Measurements from ENCODE around the gene ADAMTS6. TPM values are rescaled to one million over a fixed set of nuclear protein-coding genes. Genes with fewer than 3 reads are reported as not detected.

ADAMTS6 gene
- total RNA-seq, 2 donors from 2014 or later = 0.12 to 0.77 TPM

- intact Hi-C loops (cut with DNase I) = no loop called here
- Histone ChIP-seq H3K9me3 (no peaks in the 10 kb centered on the region), H3K9ac (ENCODE audit: low read depth in 2 of 2, low read length in 2 of 2) (no peak overlapping the region), H3K27ac (no peak overlapping the region), H3K36me3 (no peaks in the 10 kb centered on the region), H3K4me3 (no peak overlapping the region), H3K4me1 (no peaks in the 10 kb centered on the region), H3K27me3 (no peaks in the 10 kb centered on the region)
- DNase-seq = no peak
- no peak for TF ChIP-seq CTCF (IDR thresholded peaks at IDR 0.05)
Measured at GRCh38 chr5:65194871-65195270, 286.8 kb downstream of the ADAMTS6 start.

- Histone ChIP-seq H3K4me1 (no peaks in the 10 kb centered on the region), H3K27ac (no peak overlapping the region), H3K27me3 (no peaks in the 10 kb centered on the region), H3K4me3 (no peak overlapping the region), H3K36me3 (no peaks in the 10 kb centered on the region), H3K9me3 (no peaks in the 10 kb centered on the region), H3K9ac (ENCODE audit: low read depth in 2 of 2, low read length in 2 of 2) (no peak overlapping the region)
- no peak for DNase-seq
- no peak for TF ChIP-seq CTCF (IDR thresholded peaks at IDR 0.05)
- intact Hi-C loops (cut with DNase I) = no loop called here
Measured at GRCh38 chr5:65192331-65192730, 289.4 kb downstream of the ADAMTS6 start.

GRCh38 chr5:65191554-65192135 lies 290.1 kb downstream of the ADAMTS6 start:
- Histone ChIP-seq H3K36me3 (no peaks in the 10 kb centered on the region), H3K4me1 (no peaks in the 10 kb centered on the region), H3K27ac (no peak overlapping the region), H3K9me3 (no peaks in the 10 kb centered on the region), H3K9ac (ENCODE audit: low read depth in 2 of 2, low read length in 2 of 2) (no peak overlapping the region), H3K27me3 (no peaks in the 10 kb centered on the region), H3K4me3 (no peak overlapping the region)
- no peak for TF ChIP-seq CTCF (IDR thresholded peaks at IDR 0.05)
- intact Hi-C loops (cut with DNase I) = no loop called here
- DNase-seq = no peak

- H3K27ac ChIP-seq = no peak overlapping the region
- intact Hi-C loops (cut with DNase I) = no loop called here
- TF ChIP-seq CTCF (IDR thresholded peaks at IDR 0.05) = no peak
- no peaks in the 10 kb centered on the region for H3K36me3 ChIP-seq
- H3K4me3 ChIP-seq = no peak overlapping the region
- no peaks in the 10 kb centered on the region for H3K4me1 ChIP-seq
- H3K9ac ChIP-seq (ENCODE audit: low read depth in 2 of 2, low read length in 2 of 2) = no peak overlapping the region
- H3K27me3 ChIP-seq = no peaks in the 10 kb centered on the region
- DNase-seq = no peak
- H3K9me3 ChIP-seq = no peaks in the 10 kb centered on the region
Measured at GRCh38 chr5:65190328-65191053, 291.2 kb downstream of the ADAMTS6 start.

- Histone ChIP-seq H3K27me3 (no peaks in the 10 kb centered on the region), H3K9me3 (no peaks in the 10 kb centered on the region), H3K27ac (no peak overlapping the region), H3K4me1 (no peaks in the 10 kb centered on the region), H3K4me3 (no peak overlapping the region), H3K9ac (ENCODE audit: low read depth in 2 of 2, low read length in 2 of 2) (no peak overlapping the region), H3K36me3 (no peaks in the 10 kb centered on the region)
- no peak for DNase-seq
- TF ChIP-seq CTCF (IDR thresholded peaks at IDR 0.05) = no peak
- intact Hi-C loops (cut with DNase I) = no loop called here
Measured at GRCh38 chr5:65186646-65187227, 295.0 kb downstream of the ADAMTS6 start.
